ENCODE data around the gene CUL4B. TPM values are rescaled to one million over a fixed set of nuclear protein-coding genes. Genes with fewer than 3 reads are reported as not detected.

The CUL4B gene
- total and polyA plus RNA-seq, 10 of the 15 experiments (the other 5 are each of a cell fraction or from before 2014, with no cell fraction given): 11.0 to 37.3 (median 24.4) TPM

- H3K27ac ChIP-seq (ENCODE audit: control insufficient read depth, insufficient read depth): peak overlapping the region; percentile 47
- peak; percentile 29 for ATAC-seq
Measured at GRCh38 chrX:120485315-120485637, 75.5 kb downstream of the CUL4B start.

More at GRCh38 chrX:120485315-120485637, 75.5 kb downstream of the CUL4B start:
- CTCF ChIA-PET: interaction anchor here (0.9 to 1.5 kb wide), 3 partner anchors 27 to 284 kb away, joined by 4 to 7 read pairs (median 6); no protein-coding TSS in a partner anchor
- Histone ChIP-seq H3K4me2 (ENCODE audit: control insufficient read depth, insufficient read depth) (peak overlapping the region; percentile 68), H3K9ac (ENCODE audit: control insufficient read depth, insufficient read depth, low read length) (no peak overlapping the region; the same call in 1 of the 2 replicates), H3K9me3 (replicated peaks; ENCODE audit: control insufficient read depth, insufficient read depth, low read length) (no peaks in the 10 kb centered on the region), H3K36me3 (ENCODE audit: control insufficient read depth in 2 of 2, insufficient read depth in 2 of 2, low read length in 1 of 2) (no peaks in the 10 kb centered on the region), H3K79me2 (ENCODE audit: control insufficient read depth, insufficient read depth, low read length) (no peaks in the 10 kb centered on the region), H3K4me3 (no peak overlapping the region; the same call in 1 of the 2 replicates), H3K27me3 (replicated peaks in 1 of 2; ENCODE audit: control insufficient read depth in 2 of 2, insufficient read depth in 2 of 2, low read length in 1 of 2) (no peaks in the 10 kb centered on the region), H4K20me1 (ENCODE audit: control insufficient read depth, insufficient read depth) (no peaks in the 10 kb centered on the region), H3K4me1 (ENCODE audit: control insufficient read depth, insufficient read depth, low read length) (no peaks in the 10 kb centered on the region), H2AFZ (ENCODE audit: control insufficient read depth, low read depth, low read length) (peak overlapping the region; percentile 81)
- no peak for DNase-seq (ENCODE audit: low read depth, low spot score)
- BruUV-seq (replicated peaks): no TSS peak
- intact Hi-C loops (cut with micrococcal nuclease; ENCODE audit: unreplicated experiment): no loop called here
- FAIRE-seq: no peak
- SMC1A ChIA-PET (ENCODE audit: uncharacterized antibody, unreplicated experiment): interaction anchor here (0.9 to 2.2 kb wide), 4 partner anchors 8 to 104 kb away, joined by 3 to 6 read pairs (median 4); no protein-coding TSS in a partner anchor
- WGBS (ENCODE audit: insufficient coverage, insufficient replicate concordance, low lambda C conversion rate, missing lambda C conversion rate): 13% methylated on average over 3 of the region's 3 CpGs
- RAD21 ChIA-PET (ENCODE audit: unreplicated experiment): interaction anchor here (1.1 to 1.3 kb wide), 4 partner anchors 20 to 305 kb away, joined by 3 to 7 read pairs (median 4); no protein-coding TSS in a partner anchor
- POLR2A ChIA-PET: interaction anchor here (0.5 to 1.6 kb wide), 3 partner anchors 16 to 1915 kb away, joined by 3 to 5 read pairs (median 3); partner anchors contain the start of gene CUL4B
- in situ Hi-C loops (cut with MboI): no loop called here
- TF ChIP-seq MEF2B (IDR thresholded peaks at IDR 0.05; ENCODE audit: partially characterized antibody, poor library complexity, severe bottlenecking) (no peak), ASH2L (IDR thresholded peaks at IDR 0.05; ENCODE audit: borderline replicate concordance, low read depth) (no peak), BRCA1 (IDR thresholded peaks at IDR 0.05; ENCODE audit: low read depth, low read length) (no peak), PAX5 (IDR thresholded peaks at IDR 0.05; ENCODE audit: borderline replicate concordance, low read depth, low read length) (no peak), ETV6 (conservative IDR thresholded peaks at IDR 0.05 in 1 of 2, IDR thresholded peaks at IDR 0.05 in 1 of 2; ENCODE audit: borderline replicate concordance in 1 of 2, low read depth in 1 of 2) (no peak), MYB (IDR thresholded peaks at IDR 0.05; ENCODE audit: borderline replicate concordance, low read depth, low read length) (no peak), POLR2AphosphoS5 (IDR thresholded peaks at IDR 0.05; ENCODE audit: low read length) (no peak), HDAC2 (IDR thresholded peaks at IDR 0.05) (no peak), DPF2 (IDR thresholded peaks at IDR 0.05) (no peak), NFYB (IDR thresholded peaks at IDR 0.05; ENCODE audit: insufficient read depth, low read depth, low read length) (no peak), ZBTB11 (CRISPR knock-in tag; IDR thresholded peaks at IDR 0.05) (no peak), NR2C1 (IDR thresholded peaks at IDR 0.05) (no peak)

Measured in GM12878 (cell line).